Placental pericyte (primary cell): ENCODE data around the gene MAPK10. TPM values are rescaled to one million over a fixed set of nuclear protein-coding genes. Genes with fewer than 3 reads are reported as not detected.

Experiments used
- small RNA-seq: library from RNA; depleted of rRNA; stranded (forward); fragments of <200 nt; gene quantifications from one replicate; pipeline ENCODE3, GENCODE V24; 2012; ENCODE audit warnings: low replicate concordance
- total RNA-seq: library from RNA; depleted of rRNA; stranded (reverse); fragments of >200 nt; gene quantifications from 2 replicates; pipeline ENCODE4 v1.2.3, GENCODE V29; 2012

MAPK10 gene
- 1.8 and 3.9 TPM in 2 replicates for total RNA-seq

DNA sequence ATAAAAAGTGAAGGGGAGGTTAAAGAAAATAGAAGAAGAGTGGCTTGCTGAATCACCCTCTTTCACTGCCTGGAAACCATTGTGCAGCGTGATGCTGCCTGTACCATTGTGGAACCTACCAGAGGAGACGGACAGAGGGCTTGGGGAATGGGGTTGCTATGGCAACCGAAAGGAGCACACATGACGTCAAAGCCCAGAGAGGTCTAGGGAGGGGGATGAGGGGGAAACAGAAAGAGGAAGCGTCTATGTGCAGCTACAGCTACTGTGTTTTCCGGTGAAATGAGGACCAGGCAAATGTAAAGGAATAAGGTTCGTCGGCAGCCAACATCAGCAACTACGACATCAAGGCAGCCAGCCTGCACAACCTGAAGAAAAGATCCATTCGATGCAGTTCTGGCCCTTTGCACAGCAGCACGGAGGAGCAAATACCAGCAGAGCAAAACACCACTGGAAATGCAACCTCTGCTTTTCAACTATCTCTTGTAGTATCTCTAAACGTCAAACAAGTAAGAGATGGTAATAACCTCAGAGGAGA, at the start of gene MAPK10:
MAPK10 (minus strand) TSS at position 110 of the 535 bp plus-strand sequence.

Small RNA genes within 50 kb of the gene (small RNA-seq; reads per million reads assigned to genes)
- gene RN7SKP96: not detected

Other genes with a start within 250 kb of the MAPK10 start
- gene PTPN13, start 234.3 kb upstream of the MAPK10 start, total RNA-seq: 46.8 and 59.6 TPM in 2 replicates